CD8-positive, alpha-beta memory T cell (primary cell): ENCODE measurements around the gene PARD3. TPM values are rescaled to one million over a fixed set of nuclear protein-coding genes. Genes with fewer than 3 reads are reported as not detected.

Experiments
- CTCF ChIA-PET: fragments of 350-600 bp; sonication (Branson Sonifier 250); formaldehyde crosslinking; loops from one replicate; lab custom pipeline; 2021; ENCODE audit warnings: antibody characterized with exemption; lab: Charles Lee
- POLR2A ChIA-PET: fragments of 350-600 bp; sonication (Branson Sonifier 250); formaldehyde crosslinking; loops from one replicate; lab custom pipeline; 2021; ENCODE audit warnings: antibody characterized with exemption; lab: Charles Lee
- DNase-seq, 5 donors: peaks; one replicate each; pipeline versions ENCODE4 v3.0.0 to v3.0.0-alpha.2; 2020 to 2022; ENCODE audit warnings: mixed read lengths in 1 of 5
- H3K27ac ChIP-seq: one replicate; pipeline ENCODE4 v1.7.0; 2013; ENCODE audit warnings: low read depth, mild to moderate bottlenecking, low read length, moderate library complexity
- H3K27me3 ChIP-seq: 2 replicates; pipeline ENCODE4 v1.7.0; 2013; ENCODE audit warnings: low read length, mild to moderate bottlenecking; ENCODE audit not compliant: insufficient read depth, poor library complexity, severe bottlenecking
- H3K36me3 ChIP-seq: 2 replicates; pipeline ENCODE4 v1.7.0; 2013; ENCODE audit warnings: mild to moderate bottlenecking, low read length, moderate library complexity; ENCODE audit not compliant: insufficient read depth
- H3K4me1 ChIP-seq: 2 replicates; pipeline ENCODE4 v1.7.0; 2013; ENCODE audit warnings: mild to moderate bottlenecking, low read length, moderate library complexity; ENCODE audit not compliant: insufficient read depth
- H3K4me3 ChIP-seq: 2 replicates; pipeline ENCODE4 v1.7.0; 2013; ENCODE audit warnings: mild to moderate bottlenecking, low read length
- H3K9me3 ChIP-seq: 2 replicates; pipeline ENCODE4 v1.7.0; 2013; ENCODE audit warnings: mild to moderate bottlenecking, low read length
- H3K27ac Mint-ChIP-seq, 8 donors: one replicate each; pipeline ENCODE4 v1.8.0; 2020 to 2021; ENCODE audit warnings: mixed read lengths in 8 of 8, mild to moderate bottlenecking in 6 of 8, inconsistent platforms in 3 of 8, moderate library complexity in 3 of 8
- H3K27me3 Mint-ChIP-seq, 2 donors: one replicate each; pipeline ENCODE4 v1.8.0; 2020 to 2021; ENCODE audit warnings: mixed read lengths in 2 of 2, mild to moderate bottlenecking in 1 of 2, moderate library complexity in 1 of 2
- H3K36me3 Mint-ChIP-seq, 3 donors: one replicate each; pipeline ENCODE4 v1.8.0; 2020 to 2021; ENCODE audit warnings: mixed read lengths in 3 of 3, inconsistent platforms in 1 of 3, mild to moderate bottlenecking in 1 of 3
- H3K4me1 Mint-ChIP-seq, 3 donors: one replicate each; pipeline ENCODE4 v1.8.0; 2020 to 2021; ENCODE audit warnings: mixed read lengths in 3 of 3, inconsistent platforms in 1 of 3, mild to moderate bottlenecking in 1 of 3
- H3K4me3 Mint-ChIP-seq, 7 donors: one replicate each; pipeline ENCODE4 v1.8.0; 2020 to 2021; ENCODE audit warnings: mixed read lengths in 7 of 7, mild to moderate bottlenecking in 6 of 7, moderate library complexity in 4 of 7, inconsistent platforms in 2 of 7
- H3K9me3 Mint-ChIP-seq, 5 donors: one replicate each; pipeline ENCODE4 v1.8.0; 2020 to 2022; ENCODE audit warnings: mixed read lengths in 5 of 5, mild to moderate bottlenecking in 3 of 5, moderate library complexity in 2 of 5, inconsistent platforms in 1 of 5
- polyA plus RNA-seq: library from polyadenylated mRNA; unstranded; fragments of 300-500 nt; fragmentation: Illumina TruSeq; gene quantifications from one replicate; pipeline ENCODE4 v1.2.3, GENCODE V29; 2021
- total RNA-seq, 2 experiments: library from RNA; stranded (reverse); gene quantifications; one replicate each; pipeline ENCODE4 v1.2.3, GENCODE V29; 2021

Gene PARD3
- total and polyA plus RNA-seq, 3 experiments from 2014 or later, result 0.27 to 0.46 TPM; not detected in 1

DNA sequence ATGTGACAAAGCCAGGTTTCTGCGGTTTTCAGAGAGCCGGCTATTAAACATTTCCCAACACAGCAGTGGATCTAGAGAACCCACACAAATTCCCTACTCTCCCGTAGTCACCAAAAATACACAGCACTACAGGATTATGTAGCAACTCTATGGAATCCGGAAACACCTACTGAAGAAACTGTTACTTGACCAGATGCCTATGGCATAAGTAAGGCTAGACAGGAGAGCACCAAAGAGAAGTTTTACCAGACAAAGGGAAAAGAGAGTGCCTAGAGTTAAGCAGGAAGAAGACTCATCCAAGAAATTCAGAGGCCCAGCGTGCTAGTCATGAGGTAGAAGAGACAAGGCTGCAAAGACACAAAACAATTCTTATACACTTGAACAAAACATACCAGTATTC is 321.1 kb downstream of the PARD3 start:
- no peaks in the 10 kb centered on the region for H3K27me3 Mint-ChIP-seq
- H3K9me3 Mint-ChIP-seq, result peaks cover 0 to 2% (median 0%) of the 10 kb centered on the region in 5 donors
- no peaks in the 10 kb centered on the region for H3K4me1 Mint-ChIP-seq
- H3K9me3 ChIP-seq, result no peaks in the 10 kb centered on the region
- DNase-seq, result no peak
- POLR2A ChIA-PET, result no interaction called here
- no peak overlapping the region for H3K4me3 ChIP-seq
- H3K36me3 Mint-ChIP-seq, result no peaks in the 10 kb centered on the region
- H3K4me3 Mint-ChIP-seq, result no peak overlapping the region
- H3K27ac Mint-ChIP-seq, result no peak overlapping the region
- H3K4me1 ChIP-seq, result no peaks in the 10 kb centered on the region
- CTCF ChIA-PET, result no interaction called here
- H3K27me3 ChIP-seq, result no peaks in the 10 kb centered on the region
- no peak overlapping the region for H3K27ac ChIP-seq
- H3K36me3 ChIP-seq, result no peaks in the 10 kb centered on the region

DNA sequence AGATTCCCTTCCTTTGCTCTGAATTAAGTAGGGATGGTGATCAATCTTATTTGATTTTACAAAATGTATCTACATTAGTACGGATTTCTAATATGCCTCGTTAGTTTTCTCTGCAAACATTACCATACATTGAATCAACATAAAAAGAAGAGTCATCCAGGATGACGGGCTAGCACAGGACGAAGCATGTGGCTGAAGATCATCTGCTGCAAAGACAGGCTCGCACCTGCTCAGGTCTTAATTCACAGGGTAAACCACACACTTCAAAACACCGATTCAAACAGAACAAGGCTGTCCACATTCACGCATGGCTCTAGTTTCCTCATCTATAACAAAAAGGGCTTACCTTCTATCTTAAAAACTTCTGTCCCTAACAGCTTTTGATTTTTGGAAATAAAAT is 323.0 kb downstream of the PARD3 start:
- H3K27ac Mint-ChIP-seq, result no peak overlapping the region
- H3K4me3 Mint-ChIP-seq, result no peak overlapping the region
- Histone ChIP-seq H3K4me3 (no peak overlapping the region), H3K4me1 (no peaks in the 10 kb centered on the region), H3K36me3 (no peaks in the 10 kb centered on the region), H3K9me3 (no peaks in the 10 kb centered on the region), H3K27ac (no peak overlapping the region), H3K27me3 (no peaks in the 10 kb centered on the region)
- POLR2A ChIA-PET, result no interaction called here
- H3K36me3 Mint-ChIP-seq, result no peaks in the 10 kb centered on the region
- no peak for DNase-seq
- H3K9me3 Mint-ChIP-seq, result peaks cover 0 to 3% (median 0%) of the 10 kb centered on the region in 5 donors
- no peaks in the 10 kb centered on the region for H3K4me1 Mint-ChIP-seq
- H3K27me3 Mint-ChIP-seq, result no peaks in the 10 kb centered on the region
- CTCF ChIA-PET, result no interaction called here

DNA sequence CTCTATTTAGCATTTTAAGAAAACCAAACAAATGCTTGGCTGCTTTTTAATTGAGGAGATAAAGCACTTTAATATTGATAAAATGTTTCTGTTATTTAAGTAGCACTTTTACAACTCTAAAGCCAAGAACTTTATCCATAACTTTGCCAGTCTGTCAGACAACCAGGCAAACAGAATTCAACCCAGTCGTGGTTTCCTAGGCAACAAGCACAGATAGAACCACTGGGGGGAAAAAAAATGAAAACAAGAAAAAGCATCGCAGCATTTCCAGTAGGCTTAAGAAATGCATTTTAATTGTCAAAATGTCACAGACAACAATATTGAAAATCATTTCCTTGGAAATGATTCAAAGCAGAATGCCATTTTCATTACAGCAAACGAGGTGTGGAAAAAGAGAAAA is 323.4 kb downstream of the PARD3 start:
- no peaks in the 10 kb centered on the region for H3K27me3 Mint-ChIP-seq
- H3K9me3 Mint-ChIP-seq, result peaks cover 0 to 6% (median 0%) of the 10 kb centered on the region in 5 donors
- H3K9me3 ChIP-seq, result no peaks in the 10 kb centered on the region
- no peak for DNase-seq
- no peaks in the 10 kb centered on the region for H3K36me3 ChIP-seq
- H3K36me3 Mint-ChIP-seq, result no peaks in the 10 kb centered on the region
- H3K27ac Mint-ChIP-seq, result no peak overlapping the region
- no peak overlapping the region for H3K4me3 ChIP-seq
- no peaks in the 10 kb centered on the region for H3K4me1 Mint-ChIP-seq
- H3K4me3 Mint-ChIP-seq, result no peak overlapping the region
- POLR2A ChIA-PET, result no interaction called here
- CTCF ChIA-PET, result no interaction called here
- H3K27ac ChIP-seq, result no peak overlapping the region
- H3K4me1 ChIP-seq, result no peaks in the 10 kb centered on the region
- H3K27me3 ChIP-seq, result no peaks in the 10 kb centered on the region

DNA sequence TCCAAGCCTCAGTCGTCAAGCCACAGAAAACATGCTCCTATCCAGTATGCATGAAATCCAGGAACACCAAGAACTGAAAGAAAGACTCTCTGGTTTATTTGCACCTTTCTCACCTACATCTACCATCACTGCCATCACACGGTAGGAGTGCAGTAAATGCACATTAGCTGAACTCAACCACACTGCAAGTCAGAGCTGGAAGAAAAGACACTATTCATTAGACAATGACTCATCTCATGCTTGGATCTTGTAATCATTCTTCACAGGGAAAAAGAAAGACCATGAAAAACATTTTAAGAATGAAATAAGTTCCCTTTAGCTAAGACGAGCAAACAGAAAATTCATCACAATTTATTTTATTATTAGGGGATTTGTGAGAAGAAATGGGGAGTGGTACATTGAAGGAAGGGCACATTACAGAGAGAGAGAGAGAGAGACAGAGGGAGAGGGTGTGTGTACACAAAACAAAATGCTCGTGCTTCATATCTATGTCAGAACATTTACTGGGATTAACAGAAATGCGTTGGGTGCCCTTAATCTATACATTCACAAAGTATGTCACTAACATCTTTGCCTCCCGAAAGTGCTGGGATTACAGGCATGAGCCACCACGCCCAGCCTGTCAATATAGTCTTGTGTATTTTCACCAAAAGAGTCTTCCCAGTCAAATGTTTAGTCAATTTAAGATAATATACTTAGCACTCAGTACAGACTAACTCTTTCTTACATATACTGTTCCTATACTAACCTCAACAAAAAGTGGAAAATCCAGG is 324.9 kb downstream of the PARD3 start:
- CTCF ChIA-PET, result no interaction called here
- H3K27ac Mint-ChIP-seq, result no peak overlapping the region
- no peaks in the 10 kb centered on the region for H3K27me3 Mint-ChIP-seq
- H3K36me3 ChIP-seq, result no peaks in the 10 kb centered on the region
- POLR2A ChIA-PET, result no interaction called here
- H3K4me1 Mint-ChIP-seq, result no peaks in the 10 kb centered on the region
- H3K4me3 ChIP-seq, result no peak overlapping the region
- peaks cover 0 to 4% (median 0%) of the 10 kb centered on the region in 5 donors for H3K9me3 Mint-ChIP-seq
- no peak for DNase-seq
- H3K4me3 Mint-ChIP-seq, result no peak overlapping the region
- H3K9me3 ChIP-seq, result no peaks in the 10 kb centered on the region
- H3K27me3 ChIP-seq, result no peaks in the 10 kb centered on the region
- no peaks in the 10 kb centered on the region for H3K4me1 ChIP-seq
- H3K27ac ChIP-seq, result no peak overlapping the region
- no peaks in the 10 kb centered on the region for H3K36me3 Mint-ChIP-seq

- Mint-ChIP-seq H3K27me3 (no peaks in the 10 kb centered on the region), H3K4me1 (no peaks in the 10 kb centered on the region), H3K36me3 (no peaks in the 10 kb centered on the region), H3K4me3 (no peak overlapping the region), H3K9me3 (peaks cover 0 to 4% (median 0%) of the 10 kb centered on the region in 5 donors), H3K27ac (no peak overlapping the region)
- no peaks in the 10 kb centered on the region for H3K36me3 ChIP-seq
- ChIA-PET CTCF (no interaction called here), POLR2A (interaction anchor here (0.5 kb wide), 1 partner anchor 166 kb away, joined by 3 read pairs; no protein-coding TSS in a partner anchor)
- H3K27ac ChIP-seq, result no peak overlapping the region
- H3K4me3 ChIP-seq, result no peak overlapping the region
- no peaks in the 10 kb centered on the region for H3K9me3 ChIP-seq
- H3K4me1 ChIP-seq, result no peaks in the 10 kb centered on the region
- DNase-seq, result no peak
- no peaks in the 10 kb centered on the region for H3K27me3 ChIP-seq
Measured at GRCh38 chr10:34489411-34489810, 325.7 kb downstream of the PARD3 start.

GRCh38 chr10:34488476-34489130 is 326.5 kb downstream of the PARD3 start:
- Histone ChIP-seq H3K4me1 (no peaks in the 10 kb centered on the region), H3K27ac (no peak overlapping the region), H3K9me3 (no peaks in the 10 kb centered on the region), H3K27me3 (no peaks in the 10 kb centered on the region), H3K4me3 (no peak overlapping the region), H3K36me3 (no peaks in the 10 kb centered on the region)
- H3K27ac Mint-ChIP-seq, result no peak overlapping the region
- DNase-seq, result no peak
- peaks cover 0 to 4% (median 0%) of the 10 kb centered on the region in 5 donors for H3K9me3 Mint-ChIP-seq
- no peaks in the 10 kb centered on the region for H3K27me3 Mint-ChIP-seq
- H3K36me3 Mint-ChIP-seq, result no peaks in the 10 kb centered on the region
- ChIA-PET POLR2A (interaction anchor here (0.5 kb wide), 1 partner anchor 166 kb away, joined by 3 read pairs; no protein-coding TSS in a partner anchor), CTCF (no interaction called here)
- H3K4me3 Mint-ChIP-seq, result no peak overlapping the region
- no peaks in the 10 kb centered on the region for H3K4me1 Mint-ChIP-seq

DNA sequence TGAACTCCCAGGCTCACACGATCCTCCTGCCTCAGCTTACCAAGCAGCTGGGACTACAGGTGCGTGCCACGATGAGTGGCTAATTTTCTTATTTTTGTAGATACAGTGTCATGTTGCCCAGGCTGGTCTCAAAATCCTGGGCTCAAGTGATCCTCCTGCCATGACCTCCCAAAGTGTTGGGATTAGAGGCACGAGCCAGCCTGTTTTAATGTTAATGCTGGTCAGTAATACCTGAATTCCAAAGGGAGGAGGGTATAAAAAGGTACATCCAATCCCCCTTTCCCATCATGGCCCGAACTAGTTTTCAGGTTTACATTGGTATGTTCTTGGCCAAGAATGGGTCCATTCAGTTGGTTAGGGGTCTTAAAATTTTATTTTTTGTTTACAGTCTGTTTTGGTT is 329.1 kb downstream of the PARD3 start:
- H3K36me3 Mint-ChIP-seq, result no peaks in the 10 kb centered on the region
- Histone ChIP-seq H3K4me3 (no peak overlapping the region), H3K9me3 (no peaks in the 10 kb centered on the region), H3K36me3 (no peaks in the 10 kb centered on the region), H3K4me1 (no peaks in the 10 kb centered on the region), H3K27ac (no peak overlapping the region), H3K27me3 (no peaks in the 10 kb centered on the region)
- H3K9me3 Mint-ChIP-seq, result peaks cover 0 to 6% (median 0%) of the 10 kb centered on the region in 5 donors
- H3K27me3 Mint-ChIP-seq, result peaks cover 0 to 6% of the 10 kb centered on the region in 2 donors
- ChIA-PET CTCF (no interaction called here), POLR2A (no interaction called here)
- no peak overlapping the region for H3K4me3 Mint-ChIP-seq
- no peak for DNase-seq
- H3K4me1 Mint-ChIP-seq, result no peaks in the 10 kb centered on the region
- H3K27ac Mint-ChIP-seq, result no peak overlapping the region

GRCh38 chr10:34484164-34484563 is 330.9 kb downstream of the PARD3 start:
- no peak overlapping the region for H3K4me3 Mint-ChIP-seq
- peaks cover 0 to 6% (median 0%) of the 10 kb centered on the region in 5 donors for H3K9me3 Mint-ChIP-seq
- ChIA-PET CTCF (no interaction called here), POLR2A (no interaction called here)
- no peaks in the 10 kb centered on the region for H3K4me1 Mint-ChIP-seq
- no peaks in the 10 kb centered on the region for H3K36me3 Mint-ChIP-seq
- Histone ChIP-seq H3K27ac (no peak overlapping the region), H3K4me1 (no peaks in the 10 kb centered on the region), H3K4me3 (no peak overlapping the region), H3K36me3 (no peaks in the 10 kb centered on the region), H3K9me3 (no peaks in the 10 kb centered on the region), H3K27me3 (no peaks in the 10 kb centered on the region)
- DNase-seq, result no peak
- no peak overlapping the region for H3K27ac Mint-ChIP-seq
- peaks cover 0 to 6% of the 10 kb centered on the region in 2 donors for H3K27me3 Mint-ChIP-seq
